H9 (cell line): ENCODE measurements around the gene BBIP1. TPM values are rescaled to one million over a fixed set of nuclear protein-coding genes. Genes with fewer than 3 reads are reported as not detected.

Experiments used
- DNase-seq: peaks from one replicate; pipeline ENCODE4 v3.0.0-alpha.2; 2017
- H2AFZ ChIP-seq: one replicate; pipeline ENCODE4 v1.6.1; 2013; ENCODE audit warnings: mild to moderate bottlenecking, low read length, control low read depth, moderate library complexity
- H2AK5ac ChIP-seq: 2 replicates; pipeline ENCODE4 v1.6.1; 2013; ENCODE audit warnings: low read length, control low read depth, mixed read lengths; ENCODE audit not compliant: insufficient read length
- H2BK120ac ChIP-seq: one replicate; pipeline ENCODE4 v1.6.1; 2013; ENCODE audit warnings: low read depth, mild to moderate bottlenecking, low read length, control low read depth, inconsistent platforms; ENCODE audit not compliant: poor library complexity, severe bottlenecking
- H2BK12ac ChIP-seq: 2 replicates; pipeline ENCODE4 v1.6.1; 2013; ENCODE audit warnings: low read length, control low read depth, mixed read lengths, low read depth; ENCODE audit not compliant: insufficient read length
- H2BK15ac ChIP-seq: 2 replicates; pipeline ENCODE4 v1.6.1; 2013; ENCODE audit warnings: low read depth, low read length, control low read depth
- H2BK20ac ChIP-seq: one replicate; pipeline ENCODE4 v1.6.1; 2013; ENCODE audit warnings: low read depth, mild to moderate bottlenecking, low read length, control low read depth, inconsistent platforms; ENCODE audit not compliant: poor library complexity, severe bottlenecking
- H2BK5ac ChIP-seq: 2 replicates; pipeline ENCODE4 v1.6.1; 2013; ENCODE audit warnings: low read length, control low read depth, mixed read lengths; ENCODE audit not compliant: insufficient read length
- H3K14ac ChIP-seq: 2 replicates; pipeline ENCODE4 v1.6.1; 2013; ENCODE audit warnings: low read length, control low read depth; ENCODE audit not compliant: insufficient read depth
- H3K18ac ChIP-seq: 2 replicates; pipeline ENCODE4 v1.6.1; 2013; ENCODE audit warnings: low read depth, mild to moderate bottlenecking, mixed read lengths, low read length, control low read depth; ENCODE audit not compliant: insufficient read length
- H3K23ac ChIP-seq: 2 replicates; pipeline ENCODE4 v1.6.1; 2013; ENCODE audit warnings: low read length, control low read depth, mixed read lengths, low read depth; ENCODE audit not compliant: insufficient read length
- H3K23me2 ChIP-seq: 2 replicates; pipeline ENCODE4 v1.6.1; 2013; ENCODE audit warnings: low read depth, mild to moderate bottlenecking, mixed read lengths, low read length, control low read depth; ENCODE audit not compliant: insufficient read length, poor library complexity, severe bottlenecking
- H3K27ac ChIP-seq: 2 replicates; pipeline ENCODE4 v1.5.1; 2013; ENCODE audit warnings: low read length, control low read depth, mixed read lengths, low read depth; ENCODE audit not compliant: insufficient read length
- H3K27me3 ChIP-seq: 2 replicates; pipeline ENCODE4 v1.6.1; 2013; ENCODE audit warnings: low read length, control low read depth, inconsistent platforms; ENCODE audit not compliant: insufficient read depth
- H3K4ac ChIP-seq: 2 replicates; pipeline ENCODE4 v1.6.1; 2013; ENCODE audit warnings: low read depth, mild to moderate bottlenecking, control low read depth, inconsistent platforms, low read length, moderate library complexity
- H3K4me1 ChIP-seq: 2 replicates; pipeline ENCODE4 v1.6.1; 2013; ENCODE audit warnings: low read length, control low read depth, inconsistent platforms; ENCODE audit not compliant: insufficient read depth
- H3K4me2 ChIP-seq: 2 replicates; pipeline ENCODE4 v1.6.1; 2013; ENCODE audit warnings: low read length, control low read depth, mixed read lengths; ENCODE audit not compliant: insufficient read length, insufficient read depth
- H3K56ac ChIP-seq: 2 replicates; pipeline ENCODE4 v1.6.1; 2013; ENCODE audit warnings: low read depth, mild to moderate bottlenecking, mixed read lengths, low read length, control low read depth; ENCODE audit not compliant: insufficient read length
- H3K79me1 ChIP-seq: 2 replicates; pipeline ENCODE4 v1.6.1; 2013; ENCODE audit warnings: low read depth, mild to moderate bottlenecking, moderate library complexity, low read length, control low read depth, inconsistent platforms; ENCODE audit not compliant: insufficient read depth, poor library complexity, severe bottlenecking
- H3K79me2 ChIP-seq: 2 replicates; pipeline ENCODE4 v1.6.1; 2013; ENCODE audit warnings: low read length, control low read depth, inconsistent platforms; ENCODE audit not compliant: insufficient read depth
- H3K9ac ChIP-seq: 2 replicates; pipeline ENCODE4 v1.6.1; 2013; ENCODE audit warnings: low read length, control low read depth, mixed read lengths; ENCODE audit not compliant: insufficient read length; ENCODE audit errors: extremely low read depth
- H3K9me3 ChIP-seq: one replicate; pipeline ENCODE4 v1.6.1; 2013; ENCODE audit warnings: low read depth, low read length, inconsistent platforms; ENCODE audit not compliant: control insufficient read depth
- H3T11ph ChIP-seq: one replicate; pipeline ENCODE4 v1.6.1; 2013; ENCODE audit warnings: mild to moderate bottlenecking, low read length, control low read depth, inconsistent platforms
- H4K20me1 ChIP-seq: one replicate; pipeline ENCODE4 v1.6.1; 2013; ENCODE audit not compliant: control insufficient read depth, insufficient read length, insufficient read depth
- H4K5ac ChIP-seq: 2 replicates; pipeline ENCODE4 v1.6.1; 2013; ENCODE audit warnings: low read depth, mild to moderate bottlenecking, mixed read lengths, low read length, control low read depth; ENCODE audit not compliant: insufficient read length
- H4K8ac ChIP-seq: replicated peaks from 2 replicates; pipeline ENCODE4 v1.6.1; 2013; ENCODE audit warnings: low read length, control low read depth, mixed read lengths, low read depth; ENCODE audit not compliant: insufficient read length
- H4K91ac ChIP-seq: 2 replicates; pipeline ENCODE4 v1.6.1; 2013; ENCODE audit warnings: low read depth, mild to moderate bottlenecking, moderate library complexity, mixed read lengths, low read length, control low read depth; ENCODE audit not compliant: insufficient read length
- H3K27ac Mint-ChIP-seq, 3 experiments: 2 replicates in 2 of 3; 3 replicates in 1 of 3; pipeline ENCODE4 v1.8.0; 2020 to 2021; ENCODE audit warnings: mixed read lengths in 3 of 3, mild to moderate bottlenecking in 1 of 3, moderate library complexity in 1 of 3
- H3K27me3 Mint-ChIP-seq: 2 replicates; pipeline ENCODE4 v1.8.0; 2021; ENCODE audit warnings: low read depth, mild to moderate bottlenecking, moderate library complexity, mixed read lengths
- H3K36me3 Mint-ChIP-seq, 3 experiments: 2 replicates in 2 of 3; 3 replicates in 1 of 3; pipeline ENCODE4 v1.8.0; 2020 to 2021; ENCODE audit warnings: low read depth in 3 of 3, mixed read lengths in 3 of 3; ENCODE audit not compliant: insufficient read depth in 1 of 3
- H3K4me1 Mint-ChIP-seq, 2 experiments: 2 replicates each; pipeline ENCODE4 v1.8.0; 2020; ENCODE audit warnings: mixed read lengths in 2 of 2
- H3K4me3 Mint-ChIP-seq, 2 experiments: 2 replicates in 1 of 2; 3 replicates in 1 of 2; pipeline ENCODE4 v1.8.0; 2020 to 2021; ENCODE audit warnings: mild to moderate bottlenecking in 2 of 2, mixed read lengths in 2 of 2, moderate library complexity in 1 of 2
- H3K9me3 Mint-ChIP-seq, 2 experiments: 2 replicates in 1 of 2; 3 replicates in 1 of 2; pipeline ENCODE4 v1.8.0; 2020; ENCODE audit warnings: mild to moderate bottlenecking in 2 of 2, mixed read lengths in 2 of 2, moderate library complexity in 1 of 2
- WGBS: extraction: QIAGEN DNeasy Blood & Tissue Kit; methylation state at CpG from one replicate; pipeline ENCODE4 v1.1.7; 2013; ENCODE audit warnings: missing lambda C conversion rate, low lambda C conversion rate, mixed read lengths; ENCODE audit not compliant: insufficient read length; ENCODE audit errors: extremely low coverage; 5-methylcytosine and 5-hydroxymethylcytosine counted together
- total RNA-seq: library from RNA; stranded (reverse); gene quantifications from 2 replicates; pipeline ENCODE4 v1.2.1, GENCODE V29; 2021
- TF ChIP-seq, protein P1 (sequence below): fragments of 200-600 bp; sonication (generic); conservative IDR thresholded peaks from 3 replicates; pipeline ENCODE4 v1.8.0; 2021; ENCODE audit warnings: antibody characterized with exemption, mild to moderate bottlenecking

BBIP1 gene
- total RNA-seq, 1 experiment from 2014 or later = 18.8 TPM

GRCh38 chr10:110851020-110851612, 67.9 kb downstream of the BBIP1 start:
- Histone ChIP-seq H3K18ac (no peak overlapping the region), H2AK5ac (no peak overlapping the region), H4K20me1 (no peaks in the 10 kb centered on the region), H3K4me2 (no peak overlapping the region), H3K27me3 (no peaks in the 10 kb centered on the region), H3K23me2 (no peaks in the 10 kb centered on the region), H3K9ac (no peak overlapping the region), H2BK15ac (no peak overlapping the region), H3K79me1 (no peaks in the 10 kb centered on the region), H4K8ac (no peak overlapping the region), H2BK5ac (no peak overlapping the region), H3K14ac (no peak overlapping the region), H2AFZ (no peak overlapping the region), H2BK20ac (no peak overlapping the region), H3K4ac (no peak overlapping the region), H3T11ph (no peak overlapping the region), H2BK12ac (no peak overlapping the region), H2BK120ac (no peak overlapping the region), H3K4me1 (no peaks in the 10 kb centered on the region), H4K5ac (no peak overlapping the region), H3K23ac (no peak overlapping the region), H3K79me2 (no peaks in the 10 kb centered on the region), H3K27ac (no peak overlapping the region), H3K56ac (no peak overlapping the region), H4K91ac (no peak overlapping the region), H3K9me3 (no peaks in the 10 kb centered on the region)
- Mint-ChIP-seq H3K4me1 (no peaks in the 10 kb centered on the region), H3K36me3 (no peaks in the 10 kb centered on the region; a peak in 1 of 7 replicates), H3K27ac (no peak overlapping the region), H3K4me3 (no peak overlapping the region), H3K9me3 (0 out of 5 replicates have a peak, but pooled peaks cover 0 to 2% of the 10 kb centered on the region in 2 experiments), H3K27me3 (no peaks in the 10 kb centered on the region; the same call in 1 of the 2 replicates)
- TF ChIP-seq, protein P1, sequence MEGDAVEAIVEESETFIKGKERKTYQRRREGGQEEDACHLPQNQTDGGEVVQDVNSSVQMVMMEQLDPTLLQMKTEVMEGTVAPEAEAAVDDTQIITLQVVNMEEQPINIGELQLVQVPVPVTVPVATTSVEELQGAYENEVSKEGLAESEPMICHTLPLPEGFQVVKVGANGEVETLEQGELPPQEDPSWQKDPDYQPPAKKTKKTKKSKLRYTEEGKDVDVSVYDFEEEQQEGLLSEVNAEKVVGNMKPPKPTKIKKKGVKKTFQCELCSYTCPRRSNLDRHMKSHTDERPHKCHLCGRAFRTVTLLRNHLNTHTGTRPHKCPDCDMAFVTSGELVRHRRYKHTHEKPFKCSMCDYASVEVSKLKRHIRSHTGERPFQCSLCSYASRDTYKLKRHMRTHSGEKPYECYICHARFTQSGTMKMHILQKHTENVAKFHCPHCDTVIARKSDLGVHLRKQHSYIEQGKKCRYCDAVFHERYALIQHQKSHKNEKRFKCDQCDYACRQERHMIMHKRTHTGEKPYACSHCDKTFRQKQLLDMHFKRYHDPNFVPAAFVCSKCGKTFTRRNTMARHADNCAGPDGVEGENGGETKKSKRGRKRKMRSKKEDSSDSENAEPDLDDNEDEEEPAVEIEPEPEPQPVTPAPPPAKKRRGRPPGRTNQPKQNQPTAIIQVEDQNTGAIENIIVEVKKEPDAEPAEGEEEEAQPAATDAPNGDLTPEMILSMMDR = no peak
- no peak for DNase-seq
- WGBS = no CpG with 5 or more reads among the region's 8 CpGs
